ENCODE results near the gene ADSS2. TPM values are rescaled to one million over a fixed set of nuclear protein-coding genes. Genes with fewer than 3 reads are reported as not detected.

ADSS2 gene
- total RNA-seq, 2 donors from 2014 or later: 7.9 to 9.6 TPM

DNA sequence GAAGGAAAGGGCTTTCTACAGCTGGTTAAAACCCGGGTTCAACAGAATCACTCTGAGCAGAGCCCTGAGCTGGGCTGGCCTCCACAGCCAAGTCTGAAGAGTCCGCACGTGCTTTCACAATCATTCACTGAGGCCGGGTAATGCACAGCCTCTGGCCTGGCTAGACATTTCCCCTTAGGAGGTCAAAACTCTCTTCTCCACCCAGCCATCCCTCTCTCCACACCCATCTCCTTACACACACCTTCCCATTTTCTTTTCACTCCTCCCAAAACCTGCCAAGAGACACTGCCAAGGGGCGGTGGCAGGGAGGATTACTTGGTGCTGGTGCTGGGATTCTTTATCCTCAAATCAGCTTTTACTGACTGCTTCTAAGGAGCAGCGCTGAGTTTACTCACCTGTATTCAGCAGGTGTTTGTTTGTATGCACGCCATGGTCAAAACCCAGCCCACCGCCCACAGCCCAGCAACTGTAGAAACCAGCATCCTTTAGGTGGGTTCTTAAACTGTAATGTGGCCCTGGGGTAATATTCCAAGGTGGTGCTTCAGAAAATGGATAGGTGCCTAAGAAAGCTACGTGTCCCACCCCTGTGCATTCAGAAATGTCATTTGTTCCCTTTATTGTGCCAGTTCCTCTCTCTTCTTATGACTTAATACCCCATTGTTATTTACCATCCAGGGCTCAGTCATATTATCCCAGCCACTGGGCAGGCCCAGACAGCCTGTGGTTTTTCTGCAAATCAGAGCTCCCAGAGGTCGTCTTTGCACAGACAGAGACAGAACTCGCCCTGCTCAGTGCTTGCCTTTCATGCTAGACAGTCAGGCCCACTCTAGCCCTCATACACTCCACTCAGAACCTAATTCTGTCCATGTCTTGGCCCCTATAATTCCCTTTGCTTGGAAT lies 80.2 kb downstream of the ADSS2 start:
- Histone ChIP-seq H3K27me3 (no peaks in the 10 kb centered on the region), H3K9me3 (no peaks in the 10 kb centered on the region), H3K36me3 (no peaks in the 10 kb centered on the region), H3K4me1 (no peaks in the 10 kb centered on the region), H3K4me3 (no peak overlapping the region), H3K27ac (no peak overlapping the region)
- DNase-seq (ENCODE audit: low spot score): no peak
- TF ChIP-seq, protein P1, sequence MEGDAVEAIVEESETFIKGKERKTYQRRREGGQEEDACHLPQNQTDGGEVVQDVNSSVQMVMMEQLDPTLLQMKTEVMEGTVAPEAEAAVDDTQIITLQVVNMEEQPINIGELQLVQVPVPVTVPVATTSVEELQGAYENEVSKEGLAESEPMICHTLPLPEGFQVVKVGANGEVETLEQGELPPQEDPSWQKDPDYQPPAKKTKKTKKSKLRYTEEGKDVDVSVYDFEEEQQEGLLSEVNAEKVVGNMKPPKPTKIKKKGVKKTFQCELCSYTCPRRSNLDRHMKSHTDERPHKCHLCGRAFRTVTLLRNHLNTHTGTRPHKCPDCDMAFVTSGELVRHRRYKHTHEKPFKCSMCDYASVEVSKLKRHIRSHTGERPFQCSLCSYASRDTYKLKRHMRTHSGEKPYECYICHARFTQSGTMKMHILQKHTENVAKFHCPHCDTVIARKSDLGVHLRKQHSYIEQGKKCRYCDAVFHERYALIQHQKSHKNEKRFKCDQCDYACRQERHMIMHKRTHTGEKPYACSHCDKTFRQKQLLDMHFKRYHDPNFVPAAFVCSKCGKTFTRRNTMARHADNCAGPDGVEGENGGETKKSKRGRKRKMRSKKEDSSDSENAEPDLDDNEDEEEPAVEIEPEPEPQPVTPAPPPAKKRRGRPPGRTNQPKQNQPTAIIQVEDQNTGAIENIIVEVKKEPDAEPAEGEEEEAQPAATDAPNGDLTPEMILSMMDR (IDR thresholded peaks at IDR 0.05): no peak

- no peaks in the 10 kb centered on the region for H3K9me3 ChIP-seq
- no peaks in the 10 kb centered on the region for H3K36me3 ChIP-seq
- no peaks in the 10 kb centered on the region for H3K27me3 ChIP-seq
- no peak for DNase-seq (ENCODE audit: low spot score)
- no peaks in the 10 kb centered on the region for H3K4me1 ChIP-seq
- TF ChIP-seq, protein P1 (IDR thresholded peaks at IDR 0.05): no peak
- no peak overlapping the region for H3K4me3 ChIP-seq
- H3K27ac ChIP-seq: no peak overlapping the region
These were observed 81.6 kb downstream of the ADSS2 start for GRCh38 chr1:244370060-244370637.

- TF ChIP-seq, protein P1 (IDR thresholded peaks at IDR 0.05): no peak
- no peak for DNase-seq (ENCODE audit: low spot score)
These were observed 82.3 kb downstream of the ADSS2 start for GRCh38 chr1:244369256-244370057.

GRCh38 chr1:244368279-244368678 lies 83.4 kb downstream of the ADSS2 start:
- Histone ChIP-seq H3K4me1 (no peaks in the 10 kb centered on the region), H3K36me3 (no peaks in the 10 kb centered on the region), H3K4me3 (no peak overlapping the region)

More at GRCh38 chr1:244369256-244370057, 82.3 kb downstream of the ADSS2 start:
- no peak overlapping the region for H3K4me3 ChIP-seq
- H3K27me3 ChIP-seq: no peaks in the 10 kb centered on the region
- no peaks in the 10 kb centered on the region for H3K9me3 ChIP-seq
- no peak overlapping the region for H3K27ac ChIP-seq
- H3K36me3 ChIP-seq: no peaks in the 10 kb centered on the region
- H3K4me1 ChIP-seq: no peaks in the 10 kb centered on the region

DNA sequence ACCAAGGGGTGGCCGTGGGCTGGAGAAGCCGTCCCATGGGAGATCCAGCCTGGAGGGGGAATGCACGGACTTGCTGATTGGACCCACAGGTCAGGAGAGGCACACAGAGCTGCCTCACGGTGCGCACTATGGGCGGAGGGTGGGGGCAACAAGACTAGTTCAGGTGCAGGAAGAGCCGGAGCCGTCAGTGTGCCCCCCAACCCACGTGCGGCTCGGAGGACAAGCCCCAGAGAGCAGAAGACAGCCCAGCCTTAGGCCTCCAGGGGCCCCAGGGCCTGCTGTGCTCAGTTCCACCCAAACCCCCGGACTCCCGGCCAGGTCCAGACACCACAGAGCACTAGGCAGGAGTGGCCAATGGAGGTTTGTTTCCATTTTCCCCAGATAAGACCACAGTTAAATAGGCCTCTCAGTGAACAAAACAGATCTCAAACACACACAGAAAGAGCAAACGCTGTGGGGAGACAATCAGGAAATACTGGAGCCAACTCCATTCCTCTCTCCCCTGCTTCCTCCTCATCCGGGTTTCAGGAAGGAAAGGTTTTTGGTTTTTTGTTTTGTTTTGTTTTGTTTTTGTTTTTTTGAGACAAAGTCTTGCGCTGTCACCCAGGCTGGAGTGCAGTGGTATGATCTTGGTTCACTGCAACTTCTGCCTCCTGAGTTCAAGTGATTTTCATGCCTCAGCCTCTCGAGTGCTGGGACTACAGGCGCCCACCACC lies 84.2 kb downstream of the ADSS2 start:
- Histone ChIP-seq H3K27ac (no peak overlapping the region), H3K36me3 (no peaks in the 10 kb centered on the region), H3K27me3 (no peaks in the 10 kb centered on the region), H3K4me3 (no peak overlapping the region), H3K9me3 (no peaks in the 10 kb centered on the region), H3K4me1 (no peaks in the 10 kb centered on the region)
- TF ChIP-seq, protein P1 (IDR thresholded peaks at IDR 0.05): no peak
- DNase-seq (ENCODE audit: low spot score): no peak

More at GRCh38 chr1:244368279-244368678, 83.4 kb downstream of the ADSS2 start:
- Histone ChIP-seq H3K27me3 (no peaks in the 10 kb centered on the region), H3K9me3 (no peaks in the 10 kb centered on the region), H3K27ac (no peak overlapping the region)
- no peak for DNase-seq (ENCODE audit: low spot score)
- TF ChIP-seq, protein P1 (IDR thresholded peaks at IDR 0.05): no peak

Measured in right atrium auricular region (tissue), 2 donors.